OCI-LY1 (cell line): ENCODE measurements around the gene FRAS1.

ENCODE experiments used
- EZH2 ChIP-seq: fragments of 200-600 bp; sonication (generic), shearing (Covaris generic); IDR thresholded peaks from 2 replicates; pipeline ENCODE4 v1.8.0; 2017; ENCODE audit warnings: borderline replicate concordance, mixed run types, mild to moderate bottlenecking, antibody characterized with exemption, low read length, moderate library complexity, mixed read lengths
- TF ChIP-seq, protein P1 (sequence below): fragments of 200-600 bp; sonication (generic), shearing (Covaris generic); IDR thresholded peaks from 2 replicates; pipeline ENCODE4 v1.5.1; 2017; ENCODE audit warnings: mild to moderate bottlenecking, antibody characterized with exemption, low read length, moderate library complexity, mixed read lengths

DNA sequence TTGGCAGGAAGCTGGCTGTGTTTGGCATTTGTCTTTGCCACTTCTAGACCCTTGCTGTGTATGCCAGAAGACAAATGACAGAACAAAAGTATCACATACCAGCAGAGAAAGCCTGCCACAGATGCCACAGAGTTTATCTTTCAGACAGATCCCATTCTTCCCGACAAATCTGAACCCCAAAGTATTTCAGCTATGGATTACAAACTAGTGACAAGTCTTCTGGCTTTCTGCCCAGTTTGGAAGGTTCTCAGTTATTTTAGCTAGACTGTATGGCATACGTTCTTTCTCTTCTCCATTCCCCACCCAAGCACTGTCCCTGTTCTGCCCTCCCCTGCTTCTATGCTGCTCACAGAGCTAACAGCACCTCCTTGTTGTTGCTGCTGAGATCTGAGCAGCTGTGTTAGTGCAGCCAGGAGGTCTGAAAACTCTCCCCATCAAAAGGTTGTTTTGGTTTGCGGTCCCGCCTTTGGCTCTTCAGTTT, 236.7 kb downstream of the FRAS1 start:
- TF ChIP-seq, protein P1, sequence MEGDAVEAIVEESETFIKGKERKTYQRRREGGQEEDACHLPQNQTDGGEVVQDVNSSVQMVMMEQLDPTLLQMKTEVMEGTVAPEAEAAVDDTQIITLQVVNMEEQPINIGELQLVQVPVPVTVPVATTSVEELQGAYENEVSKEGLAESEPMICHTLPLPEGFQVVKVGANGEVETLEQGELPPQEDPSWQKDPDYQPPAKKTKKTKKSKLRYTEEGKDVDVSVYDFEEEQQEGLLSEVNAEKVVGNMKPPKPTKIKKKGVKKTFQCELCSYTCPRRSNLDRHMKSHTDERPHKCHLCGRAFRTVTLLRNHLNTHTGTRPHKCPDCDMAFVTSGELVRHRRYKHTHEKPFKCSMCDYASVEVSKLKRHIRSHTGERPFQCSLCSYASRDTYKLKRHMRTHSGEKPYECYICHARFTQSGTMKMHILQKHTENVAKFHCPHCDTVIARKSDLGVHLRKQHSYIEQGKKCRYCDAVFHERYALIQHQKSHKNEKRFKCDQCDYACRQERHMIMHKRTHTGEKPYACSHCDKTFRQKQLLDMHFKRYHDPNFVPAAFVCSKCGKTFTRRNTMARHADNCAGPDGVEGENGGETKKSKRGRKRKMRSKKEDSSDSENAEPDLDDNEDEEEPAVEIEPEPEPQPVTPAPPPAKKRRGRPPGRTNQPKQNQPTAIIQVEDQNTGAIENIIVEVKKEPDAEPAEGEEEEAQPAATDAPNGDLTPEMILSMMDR = no peak
- TF ChIP-seq EZH2 = no peak
